Measurements from ENCODE around the gene GSTM2.
"Not testable (repeated sequence)": the region's sequence is repeated elsewhere in the genome, so short reads cannot be mapped to it uniquely, and the experiment has no call there.

Gene GSTM2

DNA sequence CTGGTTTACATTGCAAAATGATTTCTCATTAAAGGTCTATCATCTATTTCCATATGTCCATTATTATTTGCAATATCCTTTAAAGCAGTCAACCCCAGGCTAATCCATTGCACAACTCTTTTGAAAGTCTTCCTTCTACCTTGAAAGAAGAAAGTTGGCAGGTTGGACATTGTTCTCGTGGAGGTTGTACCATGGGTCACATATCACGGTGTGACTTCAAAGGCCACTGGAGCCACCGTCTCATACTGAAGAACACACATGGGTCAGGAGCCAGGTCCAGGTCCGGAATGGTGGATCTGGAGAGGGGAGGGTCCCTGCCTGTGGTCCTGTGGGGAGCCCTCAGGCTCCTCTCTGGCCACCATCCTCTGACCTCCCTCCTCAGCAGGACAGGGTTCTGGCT lies 18.0 kb downstream of the GSTM2 start:
- H3K27me3 ChIP-seq (ENCODE audit: insufficient read depth, low read length); H3K27ac ChIP-seq (ENCODE audit: low read depth, low read length); H3K4me3 ChIP-seq (ENCODE audit: low read depth, low read length); H2AFZ ChIP-seq (ENCODE audit: low read length, unreplicated experiment); H3K4me1 ChIP-seq (ENCODE audit: control insufficient read depth, insufficient read depth, low read length, unreplicated experiment); H3K36me3 ChIP-seq (ENCODE audit: insufficient read depth, low read length); H3K79me2 ChIP-seq (ENCODE audit: control insufficient read depth, insufficient read depth, low read length, unreplicated experiment): not testable (repeated sequence)

DNA sequence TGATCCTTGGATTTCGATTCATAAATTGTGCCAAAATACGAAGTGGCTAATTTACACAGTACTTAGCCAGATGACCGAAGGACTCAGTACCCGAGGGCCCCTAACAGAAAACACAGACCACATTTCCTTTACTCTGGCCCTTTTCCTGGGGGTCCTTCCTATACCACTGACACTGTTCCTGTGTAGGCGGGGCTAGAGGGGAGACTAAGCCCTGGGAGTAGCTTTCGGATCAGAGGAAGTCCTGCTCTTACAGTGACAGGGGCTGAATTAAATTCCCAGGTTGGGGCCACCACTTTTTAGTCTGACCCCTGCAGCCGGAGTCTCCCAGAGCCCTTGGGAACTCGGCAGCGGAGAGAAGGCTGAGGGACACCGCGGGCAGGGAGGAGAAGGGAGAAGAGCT lies 19.3 kb downstream of the GSTM2 start:
- H3K4me3 ChIP-seq (ENCODE audit: low read depth, low read length); H2AFZ ChIP-seq (ENCODE audit: low read length, unreplicated experiment): not testable (repeated sequence)

DNA sequence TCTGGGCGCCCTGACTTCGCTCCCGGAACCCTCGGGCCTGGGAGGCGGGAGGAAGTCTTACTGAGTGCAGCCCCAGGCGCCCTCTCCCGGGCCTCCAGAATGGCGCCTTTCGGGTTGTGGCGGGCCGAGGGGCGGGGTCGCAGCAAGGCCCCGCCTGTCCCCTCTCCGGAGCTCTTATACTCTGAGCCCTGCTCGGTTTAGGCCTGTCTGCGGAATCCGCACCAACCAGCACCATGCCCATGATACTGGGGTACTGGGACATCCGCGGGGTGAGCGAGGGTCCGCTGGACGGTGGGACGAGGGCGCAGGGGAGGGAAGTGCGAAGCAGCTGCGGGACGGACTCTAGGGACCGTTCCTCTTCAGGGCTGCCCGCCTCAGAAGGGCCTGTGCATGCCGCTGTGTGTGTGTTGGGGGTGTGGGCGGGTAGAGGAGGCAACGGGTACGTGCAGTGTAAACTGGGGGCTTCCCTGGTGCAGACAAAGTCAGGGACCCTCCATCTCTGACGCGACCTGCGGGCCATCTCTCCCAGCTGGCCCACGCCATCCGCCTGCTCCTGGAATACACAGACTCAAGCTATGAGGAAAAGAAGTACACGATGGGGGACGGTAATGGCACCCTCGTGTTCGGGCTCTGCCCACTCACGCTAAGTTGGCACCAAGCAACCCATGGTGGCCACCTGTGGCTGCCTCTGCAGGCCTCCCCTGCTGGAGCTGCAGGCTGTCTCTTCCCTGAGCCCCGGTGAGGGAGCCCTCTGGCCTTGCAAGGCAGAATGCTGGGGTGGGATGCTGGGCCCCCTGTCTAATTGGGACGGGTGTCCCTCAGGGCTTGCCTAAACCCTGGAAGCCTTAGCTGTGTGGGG lies 20.0 kb downstream of the GSTM2 start, which contains the start of gene GSTM1:
Gene GSTM1 (plus strand): TSS at position 177 of the 859 bp plus-strand sequence. CDS start 57 bp downstream, at position 234.
- Histone ChIP-seq H3K79me2 (ENCODE audit: control insufficient read depth, insufficient read depth, low read length, unreplicated experiment) (no peaks in the 10 kb centered on the region), H3K27me3 (ENCODE audit: insufficient read depth, low read length) (no peaks in the 10 kb centered on the region), H3K36me3 (ENCODE audit: insufficient read depth, low read length) (no peaks in the 10 kb centered on the region), H3K4me1 (ENCODE audit: control insufficient read depth, insufficient read depth, low read length, unreplicated experiment) (no peaks in the 10 kb centered on the region), H3K4me3 (ENCODE audit: low read depth, low read length) (no peak within 1 kb of the TSS), H2AFZ (ENCODE audit: low read length, unreplicated experiment) (no peak within 1 kb of the TSS), H3K27ac (ENCODE audit: low read depth, low read length) (no peak within 1 kb of the TSS)

More for the DNA sequence above, 19.3 kb downstream of the GSTM2 start:
- not testable (repeated sequence) for H3K36me3 ChIP-seq (ENCODE audit: insufficient read depth, low read length); H3K79me2 ChIP-seq (ENCODE audit: control insufficient read depth, insufficient read depth, low read length, unreplicated experiment); H3K27me3 ChIP-seq (ENCODE audit: insufficient read depth, low read length); H3K27ac ChIP-seq (ENCODE audit: low read depth, low read length); H3K4me1 ChIP-seq (ENCODE audit: control insufficient read depth, insufficient read depth, low read length, unreplicated experiment)

DNA sequence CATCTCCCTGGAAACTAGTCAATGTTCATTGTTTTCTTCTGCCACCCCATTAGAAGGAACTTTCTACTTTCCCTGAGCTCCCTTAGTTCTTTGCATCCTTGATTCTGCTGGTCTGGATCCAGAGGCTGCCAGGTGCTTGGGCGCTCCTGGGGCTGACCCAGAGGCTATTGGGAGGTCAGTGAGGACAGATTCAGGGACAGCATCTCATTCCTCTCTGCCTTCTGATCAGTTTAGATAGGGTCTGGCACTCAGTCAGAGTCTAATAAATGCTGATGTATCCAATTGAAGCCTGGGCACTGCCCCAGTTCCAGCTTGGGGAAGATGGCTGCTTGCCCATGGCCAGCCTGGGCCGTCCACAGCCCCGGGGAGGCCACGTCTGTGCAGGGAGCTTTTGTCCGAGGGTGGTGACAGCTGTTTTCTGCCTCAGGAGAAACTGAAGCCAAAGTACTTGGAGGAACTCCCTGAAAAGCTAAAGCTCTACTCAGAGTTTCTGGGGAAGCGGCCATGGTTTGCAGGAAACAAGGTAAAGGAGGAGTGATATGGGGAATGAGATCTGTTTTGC lies 22.1 kb downstream of the GSTM2 start:
- Histone ChIP-seq H3K4me3 (ENCODE audit: low read depth, low read length) (no peak overlapping the region), H3K4me1 (ENCODE audit: control insufficient read depth, insufficient read depth, low read length, unreplicated experiment) (no peaks in the 10 kb centered on the region), H2AFZ (ENCODE audit: low read length, unreplicated experiment) (no peak overlapping the region), H3K27me3 (ENCODE audit: insufficient read depth, low read length) (no peaks in the 10 kb centered on the region), H3K27ac (ENCODE audit: low read depth, low read length) (no peak overlapping the region), H3K79me2 (ENCODE audit: control insufficient read depth, insufficient read depth, low read length, unreplicated experiment) (no peaks in the 10 kb centered on the region), H3K36me3 (ENCODE audit: insufficient read depth, low read length) (no peaks in the 10 kb centered on the region)

DNA sequence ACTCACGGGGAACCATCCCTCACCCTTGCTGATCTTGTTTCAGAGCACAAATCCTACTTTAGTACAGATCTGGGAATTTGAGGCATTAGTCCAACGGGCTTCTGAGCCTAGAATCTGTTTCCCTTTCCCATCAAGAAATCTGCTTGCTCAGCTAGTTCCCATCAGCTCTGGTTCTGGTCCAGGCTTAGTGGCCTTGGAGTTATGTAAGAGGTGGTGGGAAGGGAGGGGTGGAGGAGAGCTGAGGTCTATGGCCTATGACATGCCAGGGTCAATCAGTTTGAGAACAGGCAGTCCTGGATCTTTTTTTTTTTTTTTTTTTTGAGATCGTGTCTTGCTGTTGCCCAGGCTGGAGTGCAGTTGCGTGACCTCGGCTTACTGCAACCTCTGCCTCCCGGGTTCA lies 23.9 kb downstream of the GSTM2 start:
- H3K27me3 ChIP-seq (ENCODE audit: insufficient read depth, low read length), result no peaks in the 10 kb centered on the region
- no peaks in the 10 kb centered on the region for H3K4me1 ChIP-seq (ENCODE audit: control insufficient read depth, insufficient read depth, low read length, unreplicated experiment)
- no peak overlapping the region for H2AFZ ChIP-seq (ENCODE audit: low read length, unreplicated experiment)
- no peaks in the 10 kb centered on the region for H3K79me2 ChIP-seq (ENCODE audit: control insufficient read depth, insufficient read depth, low read length, unreplicated experiment)
- no peak overlapping the region for H3K4me3 ChIP-seq (ENCODE audit: low read depth, low read length)
- H3K36me3 ChIP-seq (ENCODE audit: insufficient read depth, low read length), result no peaks in the 10 kb centered on the region
- no peak overlapping the region for H3K27ac ChIP-seq (ENCODE audit: low read depth, low read length)

DNA sequence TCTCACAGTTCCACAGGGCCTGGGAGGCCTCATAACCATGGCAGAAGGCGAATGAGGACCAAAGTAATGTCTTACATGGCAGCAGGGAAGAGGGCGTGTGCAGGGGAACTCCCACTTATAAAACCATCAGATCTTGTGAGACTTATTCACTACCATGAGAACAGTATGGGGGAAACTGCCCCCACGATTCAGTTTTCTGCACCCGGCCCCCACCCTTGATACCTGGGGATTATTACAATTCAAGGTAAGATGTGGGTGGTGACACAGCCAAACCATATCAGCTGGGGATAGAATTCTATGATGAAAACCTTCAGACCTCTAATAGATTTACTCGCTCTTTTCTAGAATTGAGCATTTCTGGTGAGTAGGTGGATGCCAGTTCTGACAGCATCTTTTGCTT lies 26.5 kb downstream of the GSTM2 start:
- not testable (repeated sequence) for H3K79me2 ChIP-seq (ENCODE audit: control insufficient read depth, insufficient read depth, low read length, unreplicated experiment); H3K27ac ChIP-seq (ENCODE audit: low read depth, low read length); H3K36me3 ChIP-seq (ENCODE audit: insufficient read depth, low read length); H2AFZ ChIP-seq (ENCODE audit: low read length, unreplicated experiment); H3K27me3 ChIP-seq (ENCODE audit: insufficient read depth, low read length); H3K4me3 ChIP-seq (ENCODE audit: low read depth, low read length); H3K4me1 ChIP-seq (ENCODE audit: control insufficient read depth, insufficient read depth, low read length, unreplicated experiment)

DNA sequence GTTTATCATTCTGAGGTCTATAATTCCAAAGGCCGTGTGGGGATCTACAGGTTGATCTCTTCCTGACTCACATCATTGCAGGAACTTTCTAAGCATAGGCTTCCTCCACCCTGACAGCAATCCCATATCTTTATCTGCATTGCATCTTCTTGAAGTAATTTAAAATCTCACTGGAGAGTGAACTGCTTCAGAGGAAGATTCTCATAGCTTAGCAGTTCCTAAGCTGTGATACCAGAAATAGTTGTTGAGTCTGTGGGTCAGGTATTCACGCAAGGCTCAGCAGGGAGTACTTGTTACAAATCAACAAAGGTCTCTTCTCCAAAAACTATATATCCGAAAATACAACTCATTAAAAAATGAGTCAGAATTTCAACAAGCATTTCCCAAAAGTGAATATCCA lies 27.3 kb downstream of the GSTM2 start:
- H3K27ac ChIP-seq (ENCODE audit: low read depth, low read length); H3K4me3 ChIP-seq (ENCODE audit: low read depth, low read length): not testable (repeated sequence)

DNA sequence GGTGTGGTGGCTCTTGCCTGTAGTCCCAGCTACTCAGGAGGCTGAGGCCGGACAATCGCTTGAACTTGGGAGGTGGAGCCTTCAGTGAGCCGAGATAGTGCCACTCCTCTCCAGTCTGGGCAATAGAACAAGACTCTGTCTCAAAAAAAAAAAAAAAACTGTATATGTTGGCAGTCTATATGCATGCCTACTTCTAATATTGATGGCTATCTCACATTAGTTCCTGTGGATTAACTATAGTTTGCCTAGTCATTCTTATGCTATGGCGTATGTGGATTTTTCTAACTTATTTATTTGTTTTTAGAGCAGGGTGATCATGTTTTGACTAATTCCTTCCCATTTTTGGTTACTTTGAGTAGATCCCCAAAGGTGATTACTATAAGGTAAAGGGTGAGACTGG lies 29.2 kb downstream of the GSTM2 start:
- Histone ChIP-seq H3K4me3 (ENCODE audit: low read depth, low read length) (no peak overlapping the region), H2AFZ (ENCODE audit: low read length, unreplicated experiment) (no peak overlapping the region), H3K79me2 (ENCODE audit: control insufficient read depth, insufficient read depth, low read length, unreplicated experiment) (no peaks in the 10 kb centered on the region), H3K36me3 (ENCODE audit: insufficient read depth, low read length) (no peaks in the 10 kb centered on the region), H3K27me3 (ENCODE audit: insufficient read depth, low read length) (no peaks in the 10 kb centered on the region), H3K27ac (ENCODE audit: low read depth, low read length) (no peak overlapping the region), H3K4me1 (ENCODE audit: control insufficient read depth, insufficient read depth, low read length, unreplicated experiment) (no peaks in the 10 kb centered on the region)

More for the DNA sequence above, 27.3 kb downstream of the GSTM2 start:
- not testable (repeated sequence) for H3K79me2 ChIP-seq (ENCODE audit: control insufficient read depth, insufficient read depth, low read length, unreplicated experiment); H2AFZ ChIP-seq (ENCODE audit: low read length, unreplicated experiment); H3K36me3 ChIP-seq (ENCODE audit: insufficient read depth, low read length); H3K27me3 ChIP-seq (ENCODE audit: insufficient read depth, low read length); H3K4me1 ChIP-seq (ENCODE audit: control insufficient read depth, insufficient read depth, low read length, unreplicated experiment)

DNA sequence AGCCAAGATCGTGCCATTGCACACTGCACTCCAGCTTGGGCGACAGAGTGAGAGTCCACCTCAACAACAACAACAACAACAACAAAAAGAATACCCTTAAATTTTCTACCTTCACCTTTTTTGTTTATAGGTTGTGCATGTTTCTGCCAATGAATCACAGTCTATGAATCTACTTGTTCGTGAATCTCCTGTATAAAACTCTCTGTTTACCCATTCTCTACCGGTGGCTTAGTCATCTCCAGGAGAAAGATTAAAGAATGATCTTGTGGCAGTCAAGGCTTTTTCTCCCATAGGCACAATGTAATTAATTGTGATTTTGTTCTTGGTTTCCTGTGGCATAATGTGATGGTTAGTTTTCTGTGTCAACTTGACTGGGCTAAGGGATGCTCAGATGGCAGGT lies 30.0 kb downstream of the GSTM2 start:
- not testable (repeated sequence) for H3K27ac ChIP-seq (ENCODE audit: low read depth, low read length); H3K36me3 ChIP-seq (ENCODE audit: insufficient read depth, low read length); H3K4me1 ChIP-seq (ENCODE audit: control insufficient read depth, insufficient read depth, low read length, unreplicated experiment); H3K4me3 ChIP-seq (ENCODE audit: low read depth, low read length); H3K79me2 ChIP-seq (ENCODE audit: control insufficient read depth, insufficient read depth, low read length, unreplicated experiment); H2AFZ ChIP-seq (ENCODE audit: low read length, unreplicated experiment); H3K27me3 ChIP-seq (ENCODE audit: insufficient read depth, low read length)

DNA sequence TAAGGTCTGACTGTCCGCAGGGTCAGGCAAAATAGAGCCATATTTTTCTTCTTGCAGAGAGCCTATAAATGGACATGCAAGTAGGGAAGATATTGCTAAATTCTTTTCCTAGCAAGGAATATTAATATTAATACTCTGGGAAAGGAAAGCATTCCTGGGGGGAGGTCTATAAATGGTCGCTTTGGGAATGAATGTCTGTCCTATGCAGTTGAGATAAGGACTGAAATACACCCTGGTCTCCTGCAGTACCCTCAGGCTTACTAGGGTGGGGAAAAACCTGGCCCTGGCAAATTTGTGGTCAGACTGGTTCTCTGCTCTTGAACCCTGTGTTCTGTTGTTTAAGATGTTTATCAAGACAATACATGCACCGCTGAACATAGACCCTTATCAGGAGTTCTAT lies 35.1 kb downstream of the GSTM2 start:
- H3K79me2 ChIP-seq (ENCODE audit: control insufficient read depth, insufficient read depth, low read length, unreplicated experiment); H3K36me3 ChIP-seq (ENCODE audit: insufficient read depth, low read length); H3K4me3 ChIP-seq (ENCODE audit: low read depth, low read length); H3K27ac ChIP-seq (ENCODE audit: low read depth, low read length); H2AFZ ChIP-seq (ENCODE audit: low read length, unreplicated experiment); H3K27me3 ChIP-seq (ENCODE audit: insufficient read depth, low read length); H3K4me1 ChIP-seq (ENCODE audit: control insufficient read depth, insufficient read depth, low read length, unreplicated experiment): not testable (repeated sequence)

DNA sequence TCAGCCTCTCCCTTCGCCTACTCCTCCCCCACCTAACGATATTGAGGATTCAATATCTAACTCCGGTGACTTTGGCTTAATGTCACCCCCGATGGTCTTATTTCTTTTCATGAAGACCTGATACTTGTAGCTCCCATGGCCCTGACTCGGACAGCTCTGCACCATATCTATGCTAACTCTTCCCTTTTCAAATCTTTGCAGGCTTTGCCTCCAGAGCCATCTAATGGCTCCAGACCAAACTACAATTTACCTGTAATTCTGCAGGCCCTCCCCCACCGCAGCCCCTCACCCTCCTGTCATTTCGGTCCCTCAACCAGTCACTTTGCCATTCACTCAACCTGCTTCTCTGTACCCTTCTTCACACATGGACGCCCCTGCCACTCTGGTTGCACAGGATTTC lies 36.3 kb downstream of the GSTM2 start:
- no peaks in the 10 kb centered on the region for H3K79me2 ChIP-seq (ENCODE audit: control insufficient read depth, insufficient read depth, low read length, unreplicated experiment)
- no peak overlapping the region for H3K27ac ChIP-seq (ENCODE audit: low read depth, low read length)
- no peaks in the 10 kb centered on the region for H3K27me3 ChIP-seq (ENCODE audit: insufficient read depth, low read length)
- no peak overlapping the region for H3K4me3 ChIP-seq (ENCODE audit: low read depth, low read length)
- no peaks in the 10 kb centered on the region for H3K4me1 ChIP-seq (ENCODE audit: control insufficient read depth, insufficient read depth, low read length, unreplicated experiment)
- no peaks in the 10 kb centered on the region for H3K36me3 ChIP-seq (ENCODE audit: insufficient read depth, low read length)
- H2AFZ ChIP-seq (ENCODE audit: low read length, unreplicated experiment), result no peak overlapping the region
